ACHN (cell line): ENCODE results near the gene MBNL3.
"Not testable (repeated sequence)": the region's sequence is repeated elsewhere in the genome, so short reads cannot be mapped to it uniquely, and the experiment has no call there.

Source experiments
- DNase-seq: peaks from one replicate; pipeline ENCODE4 v3.0.0-alpha.2; 2015
- in situ Hi-C: cut with HindIII; loops from 2 replicates; pipeline ENCODE4 v1.10.0; 2017; ENCODE audit warnings: low sequenced_read_pairs, low pct_ligation_motif_present, low pct_unique_long_range_greater_than_20kb

The MBNL3 gene

GRCh38 chrX:132330156-132330729 is 158.6 kb downstream of the MBNL3 start:
- DNase-seq: no peak
- in situ Hi-C loops: no loop called here

- in situ Hi-C loops, DNase-seq: not testable (repeated sequence)
These were observed 161.9 kb downstream of the MBNL3 start for GRCh38 chrX:132326960-132327359.
